ENCODE results near the gene WASF2. TPM values are rescaled to one million over a fixed set of nuclear protein-coding genes. Genes with fewer than 3 reads are reported as not detected.

WASF2 gene
- total RNA-seq, 1 donor from 2014 or later: 109 TPM

DNA sequence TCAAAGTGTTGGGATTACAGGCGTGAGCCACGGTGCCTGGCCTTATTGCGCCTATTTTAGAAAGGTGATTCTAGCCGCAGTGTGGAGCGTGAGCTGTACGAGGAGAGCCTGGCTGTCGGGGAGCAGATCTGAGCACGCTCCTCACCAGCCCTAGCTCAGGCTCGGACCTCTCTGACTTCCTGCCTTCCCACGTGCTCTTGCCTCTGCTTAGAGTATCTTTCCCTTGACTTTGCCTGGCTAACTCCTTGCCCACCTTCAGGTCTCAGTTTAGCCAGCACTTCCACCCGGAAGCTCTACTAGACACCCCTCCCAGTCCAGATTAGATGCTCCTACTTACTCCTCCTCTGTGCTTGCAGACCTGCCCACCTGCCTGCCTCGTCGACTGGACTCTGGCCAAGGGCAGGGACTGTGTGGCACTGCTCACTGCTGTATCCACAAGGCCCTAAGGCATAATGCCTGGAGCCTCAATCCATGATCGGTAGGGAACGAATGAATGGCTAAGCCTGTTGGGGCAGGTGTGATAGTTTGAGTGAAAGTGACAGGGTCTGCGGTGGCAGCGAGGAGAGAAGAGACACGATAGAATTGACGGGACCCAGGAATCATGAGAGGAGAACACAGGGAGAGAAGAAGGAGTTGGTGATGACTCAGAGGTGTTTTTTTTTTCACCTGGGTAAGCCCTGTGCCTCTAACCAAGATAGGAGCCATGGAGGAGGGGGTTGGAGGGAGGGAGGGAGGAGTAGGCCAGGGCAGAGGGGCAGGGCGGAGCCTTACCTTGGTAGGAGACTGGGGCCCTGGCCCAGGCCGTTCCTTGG, 28.1 kb upstream of the WASF2 start:
- intact Hi-C loops (cut with micrococcal nuclease): no loop called here
- Mint-ChIP-seq H3K4me3 (no peak overlapping the region), H3K36me3 (ENCODE audit: low read depth) (no peaks in the 10 kb centered on the region), H3K4me1 (ENCODE audit: low read depth) (peaks cover 47% of the 10 kb centered on the region), H3K9me3 (no peaks in the 10 kb centered on the region), H3K27me3 (ENCODE audit: insufficient read depth) (no peaks in the 10 kb centered on the region), H3K27ac (no peak overlapping the region)
- DNase-seq (ENCODE audit: low spot score): no peak

DNA sequence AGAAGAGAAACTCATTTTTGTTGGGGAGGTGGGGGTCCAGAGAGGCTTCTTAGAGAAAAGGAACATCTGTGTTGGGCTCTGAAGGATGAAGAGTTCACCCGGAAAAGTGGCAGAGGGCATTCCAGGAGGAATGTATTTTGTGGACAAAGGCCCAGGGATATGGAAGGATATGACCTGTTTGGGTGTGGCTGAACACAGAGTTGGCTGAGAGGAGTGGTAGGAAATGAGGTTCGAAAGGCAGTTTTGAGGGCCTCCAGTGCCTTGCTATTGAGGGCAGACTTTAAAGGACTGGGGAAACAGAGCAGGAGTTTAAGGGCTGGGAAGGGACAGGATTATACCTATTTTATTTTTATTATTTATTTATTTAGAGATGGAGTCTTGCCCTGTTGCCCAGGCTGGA, 27.3 kb upstream of the WASF2 start:
- DNase-seq (ENCODE audit: low spot score): no peak
- intact Hi-C loops (cut with micrococcal nuclease): no loop called here
- Mint-ChIP-seq H3K4me1 (ENCODE audit: low read depth) (peaks cover 39% of the 10 kb centered on the region), H3K9me3 (no peaks in the 10 kb centered on the region), H3K27ac (no peak overlapping the region), H3K36me3 (ENCODE audit: low read depth) (no peaks in the 10 kb centered on the region), H3K4me3 (no peak overlapping the region), H3K27me3 (ENCODE audit: insufficient read depth) (no peaks in the 10 kb centered on the region)

DNA sequence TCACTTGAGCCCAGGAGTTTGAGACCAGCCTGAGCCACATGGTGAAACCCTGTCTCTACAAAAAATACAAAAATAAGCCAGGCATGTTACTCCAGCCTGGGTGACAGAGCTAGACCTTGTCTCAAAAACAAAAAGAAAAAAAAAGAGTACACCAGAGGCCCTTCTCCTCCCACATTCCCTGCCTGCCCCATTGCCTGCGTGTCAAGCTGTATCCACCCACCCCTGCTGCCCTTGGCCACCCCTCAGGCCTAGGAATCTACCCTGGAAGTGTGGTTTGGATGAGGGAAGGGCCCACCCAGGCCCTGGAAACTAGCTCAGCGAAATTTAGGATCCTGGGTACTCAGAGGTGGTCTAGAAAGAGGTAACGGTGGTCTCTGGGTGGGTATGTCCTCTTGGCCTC, 25.7 kb upstream of the WASF2 start:
- Mint-ChIP-seq H3K27ac (no peak overlapping the region), H3K27me3 (ENCODE audit: insufficient read depth) (no peaks in the 10 kb centered on the region), H3K36me3 (ENCODE audit: low read depth) (no peaks in the 10 kb centered on the region), H3K4me3 (no peak overlapping the region), H3K4me1 (ENCODE audit: low read depth) (peaks cover 26% of the 10 kb centered on the region), H3K9me3 (no peaks in the 10 kb centered on the region)
- no peak for DNase-seq (ENCODE audit: low spot score)
- intact Hi-C loops (cut with micrococcal nuclease): no loop called here

DNA sequence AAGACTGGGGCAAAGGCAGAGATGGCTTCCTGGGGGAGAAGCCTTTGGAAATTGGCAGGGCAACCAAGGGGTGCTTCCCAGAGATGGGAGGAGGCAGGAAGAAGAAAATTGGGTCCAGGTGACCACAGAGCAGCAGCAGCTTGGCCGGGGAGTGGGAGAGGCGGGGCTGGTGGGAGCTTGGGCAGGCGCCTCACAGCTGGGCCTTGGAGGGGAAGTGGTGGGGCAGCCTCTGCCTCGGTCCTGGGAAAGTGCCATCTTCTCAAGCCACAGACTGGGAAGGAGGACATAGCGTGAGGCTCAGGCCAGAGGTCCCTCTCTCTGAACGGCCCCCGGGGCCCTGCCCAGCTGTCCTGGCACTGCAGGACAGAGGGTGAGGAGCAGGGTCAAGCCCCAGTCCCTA, 24.0 kb upstream of the WASF2 start:
- Mint-ChIP-seq H3K4me1 (ENCODE audit: low read depth) (peaks cover 18% of the 10 kb centered on the region), H3K27ac (no peak overlapping the region), H3K27me3 (ENCODE audit: insufficient read depth) (no peaks in the 10 kb centered on the region), H3K4me3 (no peak overlapping the region), H3K9me3 (no peaks in the 10 kb centered on the region), H3K36me3 (ENCODE audit: low read depth) (no peaks in the 10 kb centered on the region)
- DNase-seq (ENCODE audit: low spot score): no peak
- intact Hi-C loops (cut with micrococcal nuclease): no loop called here

DNA sequence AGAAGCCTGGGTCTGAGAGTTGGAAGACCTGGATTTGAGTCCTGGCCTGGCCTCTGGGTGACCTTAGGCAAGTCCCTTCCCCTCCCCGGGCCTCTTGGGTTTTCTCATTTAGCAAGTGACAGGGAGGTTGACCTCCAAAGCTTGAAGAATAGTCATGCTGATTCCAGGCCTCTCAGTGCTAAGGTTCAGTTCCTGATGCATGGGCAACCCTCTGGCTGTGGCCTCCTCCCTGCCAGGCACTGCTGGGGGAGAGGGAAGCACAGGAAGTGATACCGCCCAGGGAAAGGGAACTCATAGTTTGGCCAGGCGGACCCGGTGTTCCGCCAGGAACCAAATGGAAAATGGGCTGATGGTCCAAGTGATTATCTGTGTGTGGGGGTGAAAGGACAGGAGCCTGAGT, 23.6 kb upstream of the WASF2 start:
- no peak for DNase-seq (ENCODE audit: low spot score)
- intact Hi-C loops (cut with micrococcal nuclease): no loop called here
- no peak overlapping the region for H3K27ac Mint-ChIP-seq
- no peak overlapping the region for H3K4me3 Mint-ChIP-seq
- no peaks in the 10 kb centered on the region for H3K27me3 Mint-ChIP-seq (ENCODE audit: insufficient read depth)
- H3K4me1 Mint-ChIP-seq (ENCODE audit: low read depth): peaks cover 13% of the 10 kb centered on the region
- H3K36me3 Mint-ChIP-seq (ENCODE audit: low read depth): no peaks in the 10 kb centered on the region
- no peaks in the 10 kb centered on the region for H3K9me3 Mint-ChIP-seq

GRCh38 chr1:27509127-27510080, 19.4 kb upstream of the WASF2 start:
- no peak overlapping the region for H3K4me3 Mint-ChIP-seq
- H3K9me3 Mint-ChIP-seq: no peaks in the 10 kb centered on the region
- H3K4me1 Mint-ChIP-seq (ENCODE audit: low read depth): no peaks in the 10 kb centered on the region
- DNase-seq (ENCODE audit: low spot score): no peak
- no peaks in the 10 kb centered on the region for H3K27me3 Mint-ChIP-seq (ENCODE audit: insufficient read depth)
- H3K27ac Mint-ChIP-seq: no peak overlapping the region
- intact Hi-C loops (cut with micrococcal nuclease): no loop called here
- no peaks in the 10 kb centered on the region for H3K36me3 Mint-ChIP-seq (ENCODE audit: low read depth)

DNA sequence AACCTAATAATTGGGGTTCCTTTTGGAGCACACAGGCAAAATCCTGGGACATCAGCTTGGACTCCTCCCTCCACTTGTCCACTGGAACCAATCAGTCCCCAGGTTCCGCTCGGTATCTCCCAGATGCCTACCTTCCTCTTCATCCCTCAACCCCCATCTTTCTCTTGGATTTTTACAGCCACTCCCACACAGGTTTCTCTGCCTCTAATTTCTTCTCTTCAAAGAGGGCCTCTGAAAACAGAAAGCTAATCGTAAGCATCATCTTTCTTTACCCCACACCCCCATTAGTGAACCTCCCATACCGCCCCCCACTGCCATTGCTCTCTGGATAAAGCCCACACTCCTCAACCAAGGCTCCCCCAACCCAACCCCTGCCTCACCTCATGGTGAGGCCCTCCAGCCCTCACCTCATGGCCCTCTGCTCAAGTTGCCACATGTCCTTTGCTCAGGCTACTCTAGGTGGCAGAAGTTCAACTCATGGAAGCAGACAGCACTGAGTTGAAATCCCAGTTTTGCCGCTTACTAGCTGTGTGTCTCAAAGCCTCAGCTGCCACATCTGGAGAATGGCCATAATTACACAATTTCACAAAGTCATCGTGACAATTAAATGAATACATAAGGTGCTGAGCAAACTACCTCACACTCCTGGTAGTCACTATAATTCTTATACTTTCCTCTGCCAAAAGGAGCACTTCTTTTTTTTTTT, 18.1 kb upstream of the WASF2 start:
- DNase-seq (ENCODE audit: low spot score): no peak
- Mint-ChIP-seq H3K9me3 (no peaks in the 10 kb centered on the region), H3K4me3 (no peak overlapping the region), H3K4me1 (ENCODE audit: low read depth) (no peaks in the 10 kb centered on the region), H3K27ac (no peak overlapping the region), H3K27me3 (ENCODE audit: insufficient read depth) (no peaks in the 10 kb centered on the region), H3K36me3 (ENCODE audit: low read depth) (no peaks in the 10 kb centered on the region)
- intact Hi-C loops (cut with micrococcal nuclease): no loop called here

DNA sequence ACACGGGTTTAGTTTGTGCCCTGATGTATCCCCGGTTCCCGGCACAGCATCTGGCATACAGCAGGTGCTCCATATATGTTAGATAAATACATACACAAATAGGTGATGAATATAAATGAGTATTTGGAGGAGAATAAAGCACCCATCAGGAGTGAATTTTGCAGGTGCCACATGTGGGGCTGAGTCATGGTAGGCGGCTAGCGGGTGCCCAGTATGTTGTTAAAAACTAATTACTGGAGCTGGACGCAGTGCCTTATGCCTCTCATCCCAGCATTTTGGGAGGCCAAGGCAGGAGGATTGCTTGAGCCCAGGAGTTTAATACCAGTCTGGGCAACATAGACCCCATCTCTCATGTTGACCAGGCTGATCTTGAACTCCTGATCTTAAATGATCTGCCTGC, 16.7 kb upstream of the WASF2 start:
- H3K27ac Mint-ChIP-seq: no peak overlapping the region
- no peak overlapping the region for H3K4me3 Mint-ChIP-seq
- intact Hi-C loops (cut with micrococcal nuclease): no loop called here
- no peaks in the 10 kb centered on the region for H3K4me1 Mint-ChIP-seq (ENCODE audit: low read depth)
- no peaks in the 10 kb centered on the region for H3K36me3 Mint-ChIP-seq (ENCODE audit: low read depth)
- DNase-seq (ENCODE audit: low spot score): no peak
- no peaks in the 10 kb centered on the region for H3K9me3 Mint-ChIP-seq
- no peaks in the 10 kb centered on the region for H3K27me3 Mint-ChIP-seq (ENCODE audit: insufficient read depth)

GRCh38 chr1:27505420-27505680, 15.4 kb upstream of the WASF2 start:
- DNase-seq (ENCODE audit: low spot score): no peak
- no peak overlapping the region for H3K27ac Mint-ChIP-seq
- intact Hi-C loops (cut with micrococcal nuclease): no loop called here
- no peaks in the 10 kb centered on the region for H3K36me3 Mint-ChIP-seq (ENCODE audit: low read depth)
- H3K4me3 Mint-ChIP-seq: no peak overlapping the region
- no peaks in the 10 kb centered on the region for H3K9me3 Mint-ChIP-seq
- no peaks in the 10 kb centered on the region for H3K27me3 Mint-ChIP-seq (ENCODE audit: insufficient read depth)
- no peaks in the 10 kb centered on the region for H3K4me1 Mint-ChIP-seq (ENCODE audit: low read depth)

DNA sequence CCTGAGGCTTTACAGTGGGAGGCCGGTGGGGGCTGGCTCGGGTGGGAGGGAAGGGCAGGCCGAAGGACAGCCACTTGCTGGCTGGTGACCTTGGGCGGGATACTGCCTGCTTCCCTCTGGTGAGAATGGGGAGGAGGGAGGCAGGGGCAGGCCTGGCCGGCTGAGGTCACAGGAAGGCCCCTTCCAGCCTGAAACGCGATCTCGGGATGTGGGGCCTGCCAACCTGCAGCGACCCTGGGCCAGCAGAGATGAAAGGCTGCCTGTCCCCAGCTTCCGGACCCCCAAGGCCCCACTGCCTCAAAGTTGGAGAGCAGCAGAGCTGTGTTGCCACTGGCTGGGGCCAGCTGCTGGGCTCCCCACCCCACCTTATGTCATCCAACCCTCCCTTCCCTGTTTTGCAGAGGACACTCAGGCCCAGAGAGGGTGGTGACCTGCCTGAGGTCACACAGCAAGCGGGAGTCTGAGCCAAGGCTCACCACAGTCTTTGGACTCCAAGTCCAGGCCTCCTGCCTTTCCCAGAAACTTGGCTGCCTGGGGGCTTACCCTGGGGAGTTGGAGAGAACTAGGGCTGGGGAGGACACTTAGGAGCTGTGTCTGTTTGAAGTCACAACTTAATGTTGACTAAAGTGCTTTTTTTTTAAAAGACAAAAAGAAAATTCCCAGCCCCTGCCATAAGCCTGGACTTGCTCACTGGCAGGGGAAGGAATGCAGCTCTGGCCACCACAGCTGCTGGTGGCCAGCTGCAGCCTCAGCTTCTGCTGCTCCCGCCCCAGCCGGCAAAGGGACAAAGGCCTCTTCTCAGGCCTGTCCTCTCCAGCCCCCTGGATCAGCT, 14.8 kb upstream of the WASF2 start:
- Mint-ChIP-seq H3K4me3 (no peak overlapping the region), H3K4me1 (ENCODE audit: low read depth) (no peaks in the 10 kb centered on the region), H3K36me3 (ENCODE audit: low read depth) (no peaks in the 10 kb centered on the region), H3K27ac (no peak overlapping the region), H3K27me3 (ENCODE audit: insufficient read depth) (peaks cover 1% of the 10 kb centered on the region), H3K9me3 (no peaks in the 10 kb centered on the region)
- no peak for DNase-seq (ENCODE audit: low spot score)
- intact Hi-C loops (cut with micrococcal nuclease): no loop called here

GRCh38 chr1:27503844-27504587, 14.0 kb upstream of the WASF2 start:
- no peaks in the 10 kb centered on the region for H3K36me3 Mint-ChIP-seq (ENCODE audit: low read depth)

GRCh38 chr1:27503033-27503432, 13.1 kb upstream of the WASF2 start:
- Mint-ChIP-seq H3K36me3 (ENCODE audit: low read depth) (no peaks in the 10 kb centered on the region), H3K4me3 (no peak overlapping the region), H3K27ac (no peak overlapping the region), H3K27me3 (ENCODE audit: insufficient read depth) (peaks cover 1% of the 10 kb centered on the region), H3K4me1 (ENCODE audit: low read depth) (peaks cover 4% of the 10 kb centered on the region), H3K9me3 (no peaks in the 10 kb centered on the region)
- intact Hi-C loops (cut with micrococcal nuclease): no loop called here
- DNase-seq (ENCODE audit: low spot score): no peak

More at GRCh38 chr1:27503844-27504587, 14.0 kb upstream of the WASF2 start:
- peaks cover 1% of the 10 kb centered on the region for H3K27me3 Mint-ChIP-seq (ENCODE audit: insufficient read depth)
- no peak overlapping the region for H3K4me3 Mint-ChIP-seq
- H3K4me1 Mint-ChIP-seq (ENCODE audit: low read depth): peaks cover under 1% of the 10 kb centered on the region
- no peak for DNase-seq (ENCODE audit: low spot score)
- intact Hi-C loops (cut with micrococcal nuclease): no loop called here
- no peaks in the 10 kb centered on the region for H3K9me3 Mint-ChIP-seq
- H3K27ac Mint-ChIP-seq: no peak overlapping the region

Data from activated T-helper 1 cell treated with anti-CD3 and anti-CD28 coated beads, Interleukin-12 subunit alpha, Interleukin-12 subunit beta, Interleukin-2, Interleukin-4 antibody, amounts not matched to agents 30 ng/mL and 10 ng/mL and 1 ng/mL, durations not matched to agents 14 hours and 24 hours and 36 hours (primary cell).